ENCODE data around the gene LRRC17.
"Not testable (repeated sequence)": the region's sequence is repeated elsewhere in the genome, so short reads cannot be mapped to it uniquely, and the experiment has no call there.

DNA sequence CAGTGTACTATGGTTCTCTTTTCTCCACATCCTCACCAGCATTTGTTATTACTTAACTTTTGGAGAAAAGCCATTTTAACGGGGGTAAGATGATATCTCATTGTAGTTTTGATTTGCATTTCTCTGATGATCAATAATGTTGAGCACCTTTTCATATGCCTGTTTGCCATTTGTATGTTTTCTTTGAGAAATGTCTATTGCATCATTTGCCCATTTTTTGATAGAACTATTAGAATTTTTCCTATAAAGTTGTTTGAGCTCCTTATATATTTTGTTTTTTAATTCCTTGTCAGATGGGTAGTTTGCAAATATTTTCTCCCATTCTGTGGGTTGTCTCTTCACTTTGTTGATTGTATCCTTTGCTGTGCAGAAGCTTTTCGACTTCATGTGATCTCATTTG, 10.7 kb upstream of the LRRC17 start:
- TF ChIP-seq, protein P1, sequence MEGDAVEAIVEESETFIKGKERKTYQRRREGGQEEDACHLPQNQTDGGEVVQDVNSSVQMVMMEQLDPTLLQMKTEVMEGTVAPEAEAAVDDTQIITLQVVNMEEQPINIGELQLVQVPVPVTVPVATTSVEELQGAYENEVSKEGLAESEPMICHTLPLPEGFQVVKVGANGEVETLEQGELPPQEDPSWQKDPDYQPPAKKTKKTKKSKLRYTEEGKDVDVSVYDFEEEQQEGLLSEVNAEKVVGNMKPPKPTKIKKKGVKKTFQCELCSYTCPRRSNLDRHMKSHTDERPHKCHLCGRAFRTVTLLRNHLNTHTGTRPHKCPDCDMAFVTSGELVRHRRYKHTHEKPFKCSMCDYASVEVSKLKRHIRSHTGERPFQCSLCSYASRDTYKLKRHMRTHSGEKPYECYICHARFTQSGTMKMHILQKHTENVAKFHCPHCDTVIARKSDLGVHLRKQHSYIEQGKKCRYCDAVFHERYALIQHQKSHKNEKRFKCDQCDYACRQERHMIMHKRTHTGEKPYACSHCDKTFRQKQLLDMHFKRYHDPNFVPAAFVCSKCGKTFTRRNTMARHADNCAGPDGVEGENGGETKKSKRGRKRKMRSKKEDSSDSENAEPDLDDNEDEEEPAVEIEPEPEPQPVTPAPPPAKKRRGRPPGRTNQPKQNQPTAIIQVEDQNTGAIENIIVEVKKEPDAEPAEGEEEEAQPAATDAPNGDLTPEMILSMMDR (conservative IDR thresholded peaks at IDR 0.05): not testable (repeated sequence)
- not testable (repeated sequence) for TF ChIP-seq ZFX (IDR thresholded peaks at IDR 0.05)
